SU-DHL-6 (cell line): ENCODE results near the gene ANKRD49.

Experiments
- H2AFZ ChIP-seq: fragments of 200-600 bp; sonication (generic); 2 replicates; pipeline ENCODE4 v1.6.1; 2014; ENCODE audit warnings: low read depth, mild to moderate bottlenecking, moderate library complexity, mixed read lengths, antibody characterized with exemption, low read length; ENCODE audit not compliant: severe bottlenecking
- H3F3A ChIP-seq: fragments of 200-600 bp; shearing (Covaris generic); 2 replicates; pipeline ENCODE4 v1.6.0; 2016; ENCODE audit warnings: antibody characterized with exemption, mild to moderate bottlenecking; ENCODE audit not compliant: insufficient read depth
- H3K27ac ChIP-seq: fragments of 200-600 bp; sonication (generic); 2 replicates; pipeline ENCODE4 v1.5.1; 2016; ENCODE audit warnings: low read depth, mild to moderate bottlenecking, low read length, moderate library complexity, mixed read lengths
- H3K27me3 ChIP-seq: fragments of 200-600 bp; sonication (generic), shearing (Covaris generic); 2 replicates; pipeline ENCODE4 v1.6.0; 2014; ENCODE audit warnings: mild to moderate bottlenecking, low read length
- H3K36me3 ChIP-seq: fragments of 200-600 bp; sonication (generic); 2 replicates; pipeline ENCODE4 v1.6.1; 2014; ENCODE audit warnings: mild to moderate bottlenecking, low read length, mixed read lengths
- H3K4me2 ChIP-seq: fragments of 300-600, 200-600 bp; shearing (Covaris generic), sonication (generic); 2 replicates; pipeline ENCODE4 v1.6.0; 2014; ENCODE audit warnings: low read length, low read depth, mild to moderate bottlenecking; ENCODE audit not compliant: poor library complexity, severe bottlenecking
- H3K4me3 ChIP-seq: fragments of 200-600 bp; sonication (generic); 2 replicates; pipeline ENCODE4 v1.5.1; 2014; ENCODE audit warnings: antibody characterized with exemption, low read length, mild to moderate bottlenecking, mixed read lengths; ENCODE audit not compliant: insufficient read depth, poor library complexity, severe bottlenecking
- H3K79me2 ChIP-seq: fragments of 200-600 bp; sonication (generic); 2 replicates; pipeline ENCODE4 v1.6.1; 2014; ENCODE audit warnings: mild to moderate bottlenecking, low read length, moderate library complexity; ENCODE audit not compliant: insufficient read depth
- H3K9ac ChIP-seq: fragments of 200-600 bp; sonication (generic); 2 replicates; pipeline ENCODE4 v1.7.0; 2014; ENCODE audit warnings: mild to moderate bottlenecking, low read length
- H3K9me2 ChIP-seq: fragments of 200-600 bp; sonication (generic); replicated peaks from 2 replicates; pipeline ENCODE4 v1.6.1; 2014; ENCODE audit warnings: low read length; ENCODE audit not compliant: insufficient read depth
- H3K9me3 ChIP-seq: fragments of 200-600 bp; sonication (generic); 2 replicates; pipeline ENCODE4 v1.6.1; 2014; ENCODE audit warnings: low read length, mixed read lengths; ENCODE audit not compliant: insufficient read depth
- H4K20me1 ChIP-seq: fragments of 200-600 bp; sonication (generic); 2 replicates; pipeline ENCODE4 v1.6.1; 2014; ENCODE audit warnings: low read depth, mild to moderate bottlenecking, antibody characterized with exemption, low read length, moderate library complexity, mixed read lengths
- EZH2phosphoT487 ChIP-seq: fragments of 200-600 bp; sonication (generic), shearing (Covaris generic); conservative IDR thresholded peaks from 2 replicates; pipeline ENCODE4 v1.6.1; 2018; ENCODE audit warnings: mild to moderate bottlenecking, antibody characterized with exemption, low read length, moderate library complexity, mixed read lengths
- TF ChIP-seq, protein P1 (sequence below): fragments of 200-600 bp; sonication (generic); IDR thresholded peaks from one replicate; pipeline ENCODE4 v1.5.1; 2017; ENCODE audit warnings: antibody characterized with exemption, mild to moderate bottlenecking, low read length, moderate library complexity; ENCODE audit not compliant: insufficient read depth, poor library complexity, severe bottlenecking

The ANKRD49 gene

DNA sequence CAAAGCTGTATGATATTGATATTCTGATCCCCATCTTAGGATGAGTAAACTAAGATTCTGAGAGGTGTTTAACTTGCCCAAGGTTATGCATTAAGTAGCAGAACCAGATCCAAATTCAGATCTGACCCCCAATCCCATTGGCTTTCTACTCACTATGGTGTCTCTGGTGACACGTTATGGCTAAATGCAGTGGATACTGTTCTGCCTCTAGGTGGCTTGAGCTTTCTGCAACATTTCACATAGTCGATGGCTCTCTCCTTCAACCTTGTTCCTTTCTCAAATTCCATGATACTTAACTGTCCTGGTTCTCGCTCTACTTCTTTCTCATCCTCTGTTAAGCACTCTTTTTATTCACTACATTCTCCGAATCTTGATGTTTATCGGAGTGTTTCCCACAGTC is 27.9 kb downstream of the ANKRD49 start:
- Histone ChIP-seq H2AFZ (no peak overlapping the region), H4K20me1 (no peaks in the 10 kb centered on the region), H3K79me2 (no peaks in the 10 kb centered on the region), H3K9me2 (no peaks in the 10 kb centered on the region), H3F3A (no peaks in the 10 kb centered on the region), H3K36me3 (no peaks in the 10 kb centered on the region), H3K9ac (no peak overlapping the region), H3K4me3 (no peak overlapping the region), H3K9me3 (no peaks in the 10 kb centered on the region), H3K4me2 (no peak overlapping the region), H3K27me3 (no peaks in the 10 kb centered on the region), H3K27ac (no peak overlapping the region)
- TF ChIP-seq EZH2phosphoT487: no peak
- TF ChIP-seq, protein P1, sequence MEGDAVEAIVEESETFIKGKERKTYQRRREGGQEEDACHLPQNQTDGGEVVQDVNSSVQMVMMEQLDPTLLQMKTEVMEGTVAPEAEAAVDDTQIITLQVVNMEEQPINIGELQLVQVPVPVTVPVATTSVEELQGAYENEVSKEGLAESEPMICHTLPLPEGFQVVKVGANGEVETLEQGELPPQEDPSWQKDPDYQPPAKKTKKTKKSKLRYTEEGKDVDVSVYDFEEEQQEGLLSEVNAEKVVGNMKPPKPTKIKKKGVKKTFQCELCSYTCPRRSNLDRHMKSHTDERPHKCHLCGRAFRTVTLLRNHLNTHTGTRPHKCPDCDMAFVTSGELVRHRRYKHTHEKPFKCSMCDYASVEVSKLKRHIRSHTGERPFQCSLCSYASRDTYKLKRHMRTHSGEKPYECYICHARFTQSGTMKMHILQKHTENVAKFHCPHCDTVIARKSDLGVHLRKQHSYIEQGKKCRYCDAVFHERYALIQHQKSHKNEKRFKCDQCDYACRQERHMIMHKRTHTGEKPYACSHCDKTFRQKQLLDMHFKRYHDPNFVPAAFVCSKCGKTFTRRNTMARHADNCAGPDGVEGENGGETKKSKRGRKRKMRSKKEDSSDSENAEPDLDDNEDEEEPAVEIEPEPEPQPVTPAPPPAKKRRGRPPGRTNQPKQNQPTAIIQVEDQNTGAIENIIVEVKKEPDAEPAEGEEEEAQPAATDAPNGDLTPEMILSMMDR: no peak

DNA sequence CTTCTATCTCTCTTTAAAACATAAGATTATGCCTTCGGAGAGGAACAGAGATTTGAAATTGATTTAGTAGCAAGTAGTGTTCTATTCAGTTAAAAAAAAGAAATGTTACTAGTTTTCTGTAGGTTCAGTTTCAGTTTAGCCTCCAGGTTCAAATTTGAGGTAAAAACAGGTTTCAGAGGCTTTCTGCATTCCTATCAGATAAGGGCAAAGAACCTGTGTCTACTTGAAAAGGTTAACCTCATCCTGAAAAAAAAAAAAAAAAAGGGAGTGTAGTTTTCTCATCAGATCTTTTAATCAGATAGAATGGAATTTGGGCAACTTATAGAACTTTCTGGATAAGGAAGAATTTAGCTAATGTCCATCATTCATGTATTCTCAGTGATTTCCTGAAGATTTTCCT is 30.6 kb downstream of the ANKRD49 start:
- Histone ChIP-seq H4K20me1 (no peaks in the 10 kb centered on the region), H2AFZ (no peak overlapping the region), H3K9me3 (no peaks in the 10 kb centered on the region), H3K27ac (no peak overlapping the region), H3K36me3 (no peaks in the 10 kb centered on the region), H3K9ac (no peak overlapping the region), H3K9me2 (no peaks in the 10 kb centered on the region), H3F3A (no peaks in the 10 kb centered on the region), H3K4me2 (no peak overlapping the region), H3K4me3 (no peak overlapping the region), H3K27me3 (no peaks in the 10 kb centered on the region), H3K79me2 (no peaks in the 10 kb centered on the region)
- no peak for TF ChIP-seq EZH2phosphoT487
- TF ChIP-seq, protein P1: no peak

DNA sequence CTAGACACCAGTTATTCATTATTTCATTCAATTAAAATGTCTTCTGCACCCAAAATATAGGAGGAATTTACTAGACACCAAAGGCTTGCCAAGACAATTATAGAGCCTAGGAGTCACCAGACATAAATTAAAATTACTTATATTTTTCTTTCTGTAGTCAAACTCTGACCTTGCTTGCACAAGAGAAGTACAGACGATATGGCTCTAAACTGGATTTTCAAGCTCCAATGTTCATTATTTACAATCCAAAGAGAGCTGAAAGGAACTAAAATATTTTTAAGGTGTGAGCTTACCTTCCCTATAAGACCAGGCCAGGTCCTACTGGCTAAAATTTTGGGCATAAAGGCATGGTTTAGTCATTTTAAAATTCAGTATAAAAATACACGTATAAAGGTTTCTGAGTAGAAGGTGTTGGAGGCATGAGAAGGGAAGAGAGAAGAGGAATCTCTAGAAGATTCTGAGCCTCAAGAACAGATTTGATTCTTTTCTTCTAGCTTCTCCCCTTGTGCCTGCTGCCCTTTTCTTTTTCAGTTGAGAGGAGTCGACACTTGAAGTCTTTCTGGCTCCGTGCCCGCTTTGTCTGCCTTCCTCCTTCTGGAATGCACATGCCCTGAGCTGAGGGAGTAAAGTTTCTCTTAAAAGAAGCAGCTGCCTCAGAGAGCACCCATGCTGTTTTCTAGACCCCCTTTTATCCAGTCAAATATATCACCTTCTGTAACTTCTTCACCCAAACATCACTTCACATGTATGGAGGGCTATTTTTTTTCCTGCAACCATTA is 32.0 kb downstream of the ANKRD49 start:
- TF ChIP-seq, protein P1: no peak
- TF ChIP-seq EZH2phosphoT487: no peak
- H3K27me3 ChIP-seq: no peaks in the 10 kb centered on the region; the same call in 1 of the 2 replicates
- H3K27ac ChIP-seq: no peak overlapping the region
- no peaks in the 10 kb centered on the region for H3F3A ChIP-seq
- H2AFZ ChIP-seq: no peak overlapping the region
- no peak overlapping the region for H3K4me2 ChIP-seq
- no peak overlapping the region for H3K9ac ChIP-seq
- H3K79me2 ChIP-seq: no peaks in the 10 kb centered on the region
- no peaks in the 10 kb centered on the region for H4K20me1 ChIP-seq
- no peak overlapping the region for H3K4me3 ChIP-seq
- no peaks in the 10 kb centered on the region for H3K9me2 ChIP-seq
- H3K9me3 ChIP-seq: no peaks in the 10 kb centered on the region
- no peaks in the 10 kb centered on the region for H3K36me3 ChIP-seq
